K562 (cell line): Measurements from ENCODE around the gene GNRHR. TPM values are rescaled to one million over a fixed set of nuclear protein-coding genes. Genes with fewer than 3 reads are reported as not detected.
A peak's percentile ranks its signal among the peaks of the same experiment; 100 is the strongest.

Experiments used
- CREB3L1 ChIP-seq: fragments of 450-650 bp; IDR thresholded peaks from 2 replicates; pipeline ENCODE4 v1.6.1; 2014; ENCODE audit warnings: low read depth, mild to moderate bottlenecking, moderate library complexity, borderline replicate concordance
- DNMT1 ChIP-seq: fragments of 450-650 bp; IDR thresholded peaks from 2 replicates; pipeline ENCODE4 v1.6.1; 2016; ENCODE audit warnings: antibody characterized with exemption, mild to moderate bottlenecking
- ESRRA ChIP-seq: fragments of 450-650 bp; IDR thresholded peaks from 2 replicates; pipeline ENCODE4 v1.6.1; 2014; ENCODE audit warnings: low read depth, mild to moderate bottlenecking, moderate library complexity, borderline replicate concordance
- GTF2A2 ChIP-seq: IDR thresholded peaks from 2 replicates; pipeline ENCODE4 v1.6.1; 2016; ENCODE audit warnings: mild to moderate bottlenecking, missing genetic modification characterization, missing compliant biosample characterization
- GTF2E2 ChIP-seq: fragments of 200-800 bp; sonication (Bioruptor generic); IDR thresholded peaks from 2 replicates; pipeline ENCODE4 v1.6.1; 2016; ENCODE audit warnings: missing genetic modification characterization, missing compliant biosample characterization
- JUNB ChIP-seq: fragments of 450-650 bp; formaldehyde crosslinking; conservative IDR thresholded peaks from 2 replicates; pipeline ENCODE4 v1.4.0; 2020; ENCODE audit warnings: mild to moderate bottlenecking
- MCM2 ChIP-seq: fragments of 450-650 bp; IDR thresholded peaks from 2 replicates; pipeline ENCODE4 v1.6.1; 2017; ENCODE audit warnings: low read depth, mild to moderate bottlenecking
- NEUROD1 ChIP-seq: fragments of 150-350 bp; IDR thresholded peaks from 2 replicates; pipeline ENCODE4 v1.6.1; 2014; ENCODE audit warnings: borderline replicate concordance, low read length, low read depth; ENCODE audit not compliant: partially characterized antibody
- NR2C2 ChIP-seq, 2 experiments: fragments of 200-800 bp in 1 of 2; sonication (Bioruptor generic) in 1 of 2; sonication (generic) in 1 of 2; formaldehyde crosslinking in 1 of 2; IDR thresholded peaks; 2 replicates each; pipeline versions ENCODE4 v1.6.1 to v1.8.0; 2016 to 2022; ENCODE audit warnings: mild to moderate bottlenecking in 1 of 2, missing compliant biosample characterization in 1 of 2, missing genetic modification characterization in 1 of 2, missing genetic modification reagents in 1 of 2
- NUFIP1 ChIP-seq: fragments of 450-650 bp; IDR thresholded peaks from 2 replicates; pipeline ENCODE4 v1.6.1; 2018; ENCODE audit not compliant: partially characterized antibody
- PHF20 ChIP-seq: fragments of 450-650 bp; IDR thresholded peaks from 2 replicates; pipeline ENCODE4 v1.6.1; 2018; ENCODE audit not compliant: partially characterized antibody
- PKNOX1 ChIP-seq: fragments of 450-650 bp; IDR thresholded peaks from 2 replicates; pipeline ENCODE4 v1.6.1; 2016
- SAFB ChIP-seq: fragments of 200-400 bp; formaldehyde crosslinking; IDR thresholded peaks from 2 replicates; pipeline ENCODE4 v1.6.1; 2017; ENCODE audit warnings: low read depth, low read length, borderline replicate concordance
- SMARCB1 ChIP-seq: IDR thresholded peaks from 2 replicates; pipeline ENCODE4 v1.6.1; 2011; ENCODE audit warnings: improper control_type of control experiment, low read depth; ENCODE audit not compliant: insufficient read length
- TARDBP ChIP-seq: fragments of 450-650 bp; IDR thresholded peaks from 2 replicates; pipeline ENCODE4 v1.6.1; 2016
- TRIM28 ChIP-seq: fragments of 450-650 bp; IDR thresholded peaks from 2 replicates; pipeline ENCODE4 v1.6.1; 2017
- ZC3H11A ChIP-seq: IDR thresholded peaks from 2 replicates; pipeline ENCODE4 v1.6.1; 2012; ENCODE audit warnings: low read depth, low read length, improper control_type of control experiment
- ZFP1 ChIP-seq: fragments of 450-650 bp; formaldehyde crosslinking; IDR thresholded peaks from 2 replicates; pipeline ENCODE4 v1.4.0; 2020; ENCODE audit warnings: mild to moderate bottlenecking, mixed read lengths
- ZKSCAN3 ChIP-seq: fragments of 250-450 bp; sonication (Bioruptor Pico); IDR thresholded peaks from 2 replicates; pipeline ENCODE4 v1.4.0; 2020
- ZNF551 ChIP-seq: fragments of 250-450 bp; sonication (Bioruptor Pico); IDR thresholded peaks from 2 replicates; pipeline ENCODE4 v1.5.0; 2021; ENCODE audit warnings: mild to moderate bottlenecking, moderate library complexity
- ZNF583 ChIP-seq: fragments of 250-450 bp; sonication (Bioruptor Pico); IDR thresholded peaks from 2 replicates; pipeline ENCODE4 v1.4.0; 2020
- ZNF639 ChIP-seq, 2 experiments: fragments of 200-800 bp in 1 of 2; sonication (Bioruptor generic) in 1 of 2; sonication (generic) in 1 of 2; formaldehyde crosslinking in 1 of 2; IDR thresholded peaks in 1 of 2; conservative IDR thresholded peaks in 1 of 2; 2 replicates each; pipeline versions ENCODE4 v1.5.0 to v1.6.1; 2016 to 2020; ENCODE audit warnings: missing compliant biosample characterization in 1 of 2, missing genetic modification characterization in 1 of 2, missing genetic modification reagents in 1 of 2
- ZNF644 ChIP-seq: fragments of 200-800 bp; sonication (Bioruptor generic); IDR thresholded peaks from 2 replicates; pipeline ENCODE4 v1.6.1; 2016; ENCODE audit warnings: low read depth, missing genetic modification characterization, missing compliant biosample characterization
- ZNF695 ChIP-seq: fragments of 450-650 bp; formaldehyde crosslinking; IDR thresholded peaks from 2 replicates; pipeline ENCODE4 v1.4.0; 2020; ENCODE audit warnings: mild to moderate bottlenecking, moderate library complexity
- polyA plus RNA-seq, 8 experiments: library from polyadenylated mRNA; depleted of rRNA in 4 of 8; stranded (reverse) in 5 of 8; unstranded in 3 of 8; fragments of >200 nt; fragmentation: Nextera tagmentation in 2 of 8; fragmentation: Illumina TruSeq in 1 of 8; extraction: Ambion mirVana in 2 of 8; extraction: Trizol in 1 of 8; gene quantifications; 2 replicates each; pipeline versions ENCODE4 v1.2.1 to v1.2.3, GENCODE V29; 2011 to 2014; ENCODE audit warnings: inconsistent platforms in 1 of 8, missing spikeins in 1 of 8
- total RNA-seq, 7 experiments: library from RNA; depleted of rRNA in 6 of 7; stranded (reverse); fragments of >200 nt in 6 of 7; fragmentation: Illumina TruSeq in 2 of 7; extraction: Trizol in 2 of 7; gene quantifications; 2 replicates each; pipeline versions ENCODE4 v1.2.1 to v1.2.3, GENCODE V29; 2011 to 2021; ENCODE audit warnings: low replicate concordance in 1 of 7
- TF ChIP-seq, protein P1 (sequence below): sonication (generic); formaldehyde crosslinking; IDR thresholded peaks from 2 replicates; pipeline ENCODE4 v1.9.0; 2022; ENCODE audit warnings: mild to moderate bottlenecking, missing genetic modification reagents
- TF ChIP-seq, protein P2 (sequence below), 2 experiments: fragments of 250-450 bp in 1 of 2; fragments of 450-650 bp in 1 of 2; sonication (Bioruptor Pico) in 1 of 2; IDR thresholded peaks; 2 replicates each; pipeline versions ENCODE4 v1.6.1 to v1.8.0; 2016 to 2021; ENCODE audit warnings: mild to moderate bottlenecking in 2 of 2, moderate library complexity in 2 of 2, missing compliant biosample characterization in 1 of 2, missing genetic modification characterization in 1 of 2

Gene GNRHR
- total and polyA plus RNA-seq, 9 of the 15 experiments (the other 6 are each of a cell fraction or from before 2014, with no cell fraction given) = 0.06 to 0.13 TPM; not detected in 7

GRCh38 chr4:67702166-67702565 lies 52.0 kb downstream of the GNRHR start (continued):
- no peak for TF ChIP-seq CREB3L1
- no peak for TF ChIP-seq NR2C2 (CRISPR knock-in tag; IDR thresholded peaks at IDR 0.05)
- no peak for TF ChIP-seq NR2C2 (tag; IDR thresholded peaks at IDR 0.05)
- TF ChIP-seq, protein P1, sequence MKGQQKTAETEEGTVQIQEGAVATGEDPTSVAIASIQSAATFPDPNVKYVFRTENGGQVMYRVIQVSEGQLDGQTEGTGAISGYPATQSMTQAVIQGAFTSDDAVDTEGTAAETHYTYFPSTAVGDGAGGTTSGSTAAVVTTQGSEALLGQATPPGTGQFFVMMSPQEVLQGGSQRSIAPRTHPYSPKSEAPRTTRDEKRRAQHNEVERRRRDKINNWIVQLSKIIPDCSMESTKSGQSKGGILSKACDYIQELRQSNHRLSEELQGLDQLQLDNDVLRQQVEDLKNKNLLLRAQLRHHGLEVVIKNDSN (CRISPR knock-in tag) = no peak
- TF ChIP-seq PHF20 = no peak
- TF ChIP-seq ZFP1 (CRISPR knock-in tag) = peak; percentile 74; the same call in 1 of the 2 replicates
- TF ChIP-seq ZC3H11A = no peak
- 0 out of 2 replicates have a peak, but pooled peaks have one; percentile 43 for TF ChIP-seq ZNF551
- TF ChIP-seq ESRRA = no peak
- TF ChIP-seq GTF2A2 (tag) = peak; percentile 89
- TF ChIP-seq TRIM28 = no peak
- TF ChIP-seq JUNB (CRISPR knock-in tag) = no peak
- TF ChIP-seq SAFB = no peak
- TF ChIP-seq ZNF583 (CRISPR knock-in tag) = peak; percentile 76
- no peak for TF ChIP-seq NUFIP1
- TF ChIP-seq PKNOX1 = no peak
- TF ChIP-seq ZKSCAN3 (CRISPR knock-in tag) = no peak
- TF ChIP-seq TARDBP = no peak
- TF ChIP-seq SMARCB1 = no peak
- no peak for TF ChIP-seq NEUROD1
- TF ChIP-seq DNMT1 = no peak
- peak; percentile 62 for TF ChIP-seq GTF2E2 (tag)
- TF ChIP-seq ZNF644 = peak; percentile 88
- TF ChIP-seq, protein P2, sequence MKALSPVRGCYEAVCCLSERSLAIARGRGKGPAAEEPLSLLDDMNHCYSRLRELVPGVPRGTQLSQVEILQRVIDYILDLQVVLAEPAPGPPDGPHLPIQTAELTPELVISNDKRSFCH (CRISPR knock-in tag; IDR thresholded peaks at IDR 0.05) = peak; percentile 83
- TF ChIP-seq, protein P2 (tag; IDR thresholded peaks at IDR 0.05) = peak; percentile 83; the same call in 1 of the 2 replicates
- TF ChIP-seq ZNF639 (CRISPR knock-in tag; conservative IDR thresholded peaks at IDR 0.05 in 1 of 2, IDR thresholded peaks at IDR 0.05 in 1 of 2) = peak in 1 of 2 experiments; percentile 50; a peak in 1 of 4 replicates
- TF ChIP-seq ZNF695 (CRISPR knock-in tag) = no peak
- no peak for TF ChIP-seq MCM2
